SU-DHL-6 (cell line): ENCODE measurements around the gene PHF11.

Experiments used
- H2AFZ ChIP-seq: fragments of 200-600 bp; sonication (generic); 2 replicates; pipeline ENCODE4 v1.6.1; 2014; ENCODE audit warnings: low read depth, mild to moderate bottlenecking, moderate library complexity, mixed read lengths, antibody characterized with exemption, low read length; ENCODE audit not compliant: severe bottlenecking
- H3F3A ChIP-seq: fragments of 200-600 bp; shearing (Covaris generic); 2 replicates; pipeline ENCODE4 v1.6.0; 2016; ENCODE audit warnings: antibody characterized with exemption, mild to moderate bottlenecking; ENCODE audit not compliant: insufficient read depth
- H3K27ac ChIP-seq: fragments of 200-600 bp; sonication (generic); 2 replicates; pipeline ENCODE4 v1.5.1; 2016; ENCODE audit warnings: low read depth, mild to moderate bottlenecking, low read length, moderate library complexity, mixed read lengths
- H3K27me3 ChIP-seq: fragments of 200-600 bp; sonication (generic), shearing (Covaris generic); 2 replicates; pipeline ENCODE4 v1.6.0; 2014; ENCODE audit warnings: mild to moderate bottlenecking, low read length
- H3K36me3 ChIP-seq: fragments of 200-600 bp; sonication (generic); 2 replicates; pipeline ENCODE4 v1.6.1; 2014; ENCODE audit warnings: mild to moderate bottlenecking, low read length, mixed read lengths
- H3K4me2 ChIP-seq: fragments of 300-600, 200-600 bp; shearing (Covaris generic), sonication (generic); 2 replicates; pipeline ENCODE4 v1.6.0; 2014; ENCODE audit warnings: low read length, low read depth, mild to moderate bottlenecking; ENCODE audit not compliant: poor library complexity, severe bottlenecking
- H3K4me3 ChIP-seq: fragments of 200-600 bp; sonication (generic); 2 replicates; pipeline ENCODE4 v1.5.1; 2014; ENCODE audit warnings: antibody characterized with exemption, low read length, mild to moderate bottlenecking, mixed read lengths; ENCODE audit not compliant: insufficient read depth, poor library complexity, severe bottlenecking
- H3K79me2 ChIP-seq: fragments of 200-600 bp; sonication (generic); 2 replicates; pipeline ENCODE4 v1.6.1; 2014; ENCODE audit warnings: mild to moderate bottlenecking, low read length, moderate library complexity; ENCODE audit not compliant: insufficient read depth
- H3K9ac ChIP-seq: fragments of 200-600 bp; sonication (generic); 2 replicates; pipeline ENCODE4 v1.7.0; 2014; ENCODE audit warnings: mild to moderate bottlenecking, low read length
- H3K9me2 ChIP-seq: fragments of 200-600 bp; sonication (generic); replicated peaks from 2 replicates; pipeline ENCODE4 v1.6.1; 2014; ENCODE audit warnings: low read length; ENCODE audit not compliant: insufficient read depth
- H3K9me3 ChIP-seq: fragments of 200-600 bp; sonication (generic); 2 replicates; pipeline ENCODE4 v1.6.1; 2014; ENCODE audit warnings: low read length, mixed read lengths; ENCODE audit not compliant: insufficient read depth
- H4K20me1 ChIP-seq: fragments of 200-600 bp; sonication (generic); 2 replicates; pipeline ENCODE4 v1.6.1; 2014; ENCODE audit warnings: low read depth, mild to moderate bottlenecking, antibody characterized with exemption, low read length, moderate library complexity, mixed read lengths
- CTCF ChIP-seq: fragments of 200-600 bp; sonication (generic); IDR thresholded peaks from one replicate; pipeline ENCODE4 v1.5.1; 2017; ENCODE audit warnings: antibody characterized with exemption, mild to moderate bottlenecking, low read length, moderate library complexity; ENCODE audit not compliant: insufficient read depth, poor library complexity, severe bottlenecking
- EZH2phosphoT487 ChIP-seq: fragments of 200-600 bp; sonication (generic), shearing (Covaris generic); conservative IDR thresholded peaks from 2 replicates; pipeline ENCODE4 v1.6.1; 2018; ENCODE audit warnings: mild to moderate bottlenecking, antibody characterized with exemption, low read length, moderate library complexity, mixed read lengths

PHF11 gene

GRCh38 chr13:49450105-49450819, 45.5 kb upstream of the PHF11 start:
- H3K9me3 ChIP-seq = no peaks in the 10 kb centered on the region
- peak overlapping the region; percentile 1; the same call in 1 of the 2 replicates for H3K27ac ChIP-seq
- TF ChIP-seq CTCF (no peak), EZH2phosphoT487 (no peak)
- H3F3A ChIP-seq = peaks cover 31% of the 10 kb centered on the region
- H3K9me2 ChIP-seq = no peaks in the 10 kb centered on the region
- H4K20me1 ChIP-seq = no peaks in the 10 kb centered on the region
- H3K4me3 ChIP-seq = no peak overlapping the region
- no peak overlapping the region for H3K9ac ChIP-seq
- H3K36me3 ChIP-seq = peaks cover 8% of the 10 kb centered on the region; the same call in 1 of the 2 replicates
- H3K4me2 ChIP-seq = no peak overlapping the region
- H3K27me3 ChIP-seq = no peaks in the 10 kb centered on the region
- peaks cover 81% of the 10 kb centered on the region for H3K79me2 ChIP-seq
- H2AFZ ChIP-seq = no peak overlapping the region

GRCh38 chr13:49452725-49453457, 42.9 kb upstream of the PHF11 start:
- Histone ChIP-seq H3K9ac (no peak overlapping the region), H3K27ac (no peak overlapping the region), H3K36me3 (peaks cover 8% of the 10 kb centered on the region; the same call in 1 of the 2 replicates), H3F3A (peaks cover 23% of the 10 kb centered on the region; the same call in 1 of the 2 replicates), H3K9me3 (no peaks in the 10 kb centered on the region), H3K4me2 (no peak overlapping the region), H3K79me2 (peaks cover 54% of the 10 kb centered on the region), H4K20me1 (no peaks in the 10 kb centered on the region), H3K27me3 (no peaks in the 10 kb centered on the region), H2AFZ (no peak overlapping the region), H3K9me2 (no peaks in the 10 kb centered on the region), H3K4me3 (no peak overlapping the region)
- TF ChIP-seq EZH2phosphoT487 (no peak), CTCF (no peak)

GRCh38 chr13:49453465-49453864, 42.3 kb upstream of the PHF11 start:
- no peak overlapping the region for H3K4me3 ChIP-seq
- H2AFZ ChIP-seq = no peak overlapping the region
- no peaks in the 10 kb centered on the region for H3K27me3 ChIP-seq
- H3K27ac ChIP-seq = no peak overlapping the region
- peaks cover 19% of the 10 kb centered on the region; the same call in 1 of the 2 replicates for H3F3A ChIP-seq
- H3K4me2 ChIP-seq = no peak overlapping the region
- no peak overlapping the region for H3K9ac ChIP-seq
- peaks cover 49% of the 10 kb centered on the region for H3K79me2 ChIP-seq
- peaks cover 8% of the 10 kb centered on the region; the same call in 1 of the 2 replicates for H3K36me3 ChIP-seq
- H4K20me1 ChIP-seq = no peaks in the 10 kb centered on the region
- no peaks in the 10 kb centered on the region for H3K9me3 ChIP-seq
- no peak for TF ChIP-seq EZH2phosphoT487
- TF ChIP-seq CTCF = no peak
- no peaks in the 10 kb centered on the region for H3K9me2 ChIP-seq
